Measurements from ENCODE around the gene ADGRG6.
"Not testable (repeated sequence)": the region's sequence is repeated elsewhere in the genome, so short reads cannot be mapped to it uniquely, and the experiment has no call there.

Gene ADGRG6

GRCh38 chr6:142301651-142302391 lies at the start of gene ADGRG6:
Gene ADGRG6, plus strand, starts transcription at chr6:142302007. Its CDS starts 323 bp downstream, at chr6:142302330.
- peak; percentile 62 for DNase-seq (ENCODE audit: low read depth)

- no peak for DNase-seq (ENCODE audit: low read depth)
These were observed 47.3 kb upstream of the ADGRG6 start for GRCh38 chr6:142254513-142254912.

GRCh38 chr6:142255785-142256184 lies 46.0 kb upstream of the ADGRG6 start:
- no peak for DNase-seq (ENCODE audit: low read depth)

GRCh38 chr6:142258305-142258704 lies 43.5 kb upstream of the ADGRG6 start:
- DNase-seq (ENCODE audit: low read depth): no peak

GRCh38 chr6:142258757-142259156 lies 43.0 kb upstream of the ADGRG6 start:
- DNase-seq (ENCODE audit: low read depth): no peak

- DNase-seq (ENCODE audit: low read depth): no peak
These were observed 41.1 kb upstream of the ADGRG6 start for GRCh38 chr6:142260748-142261147.

- peak; percentile 50 for DNase-seq (ENCODE audit: low read depth)
These were observed 39.6 kb upstream of the ADGRG6 start for GRCh38 chr6:142262231-142262630.

- no peak for DNase-seq (ENCODE audit: low read depth)
These were observed 36.3 kb upstream of the ADGRG6 start for GRCh38 chr6:142265476-142265875.

GRCh38 chr6:142266060-142266459 lies 35.7 kb upstream of the ADGRG6 start:
- no peak for DNase-seq (ENCODE audit: low read depth)

- DNase-seq (ENCODE audit: low read depth): peak; percentile 22
These were observed 30.3 kb upstream of the ADGRG6 start for GRCh38 chr6:142271476-142271875.

GRCh38 chr6:142274656-142275055 lies 27.2 kb upstream of the ADGRG6 start:
- DNase-seq (ENCODE audit: low read depth): no peak

- peak; percentile 51 for DNase-seq (ENCODE audit: low read depth)
These were observed 26.4 kb upstream of the ADGRG6 start for GRCh38 chr6:142275236-142276006.

- peak; percentile 54 for DNase-seq (ENCODE audit: low read depth)
These were observed 25.6 kb upstream of the ADGRG6 start for GRCh38 chr6:142276256-142276655.

- peak; percentile 79 for DNase-seq (ENCODE audit: low read depth)
These were observed 22.2 kb upstream of the ADGRG6 start for GRCh38 chr6:142279350-142280180.

GRCh38 chr6:142280265-142280664 lies 21.5 kb upstream of the ADGRG6 start:
- DNase-seq (ENCODE audit: low read depth): no peak

- DNase-seq (ENCODE audit: low read depth): no peak
These were observed 20.9 kb upstream of the ADGRG6 start for GRCh38 chr6:142280927-142281326.

- not testable (repeated sequence) for DNase-seq (ENCODE audit: low read depth)
These were observed 18.7 kb upstream of the ADGRG6 start for GRCh38 chr6:142283138-142283537.

GRCh38 chr6:142284419-142284818 lies 17.4 kb upstream of the ADGRG6 start:
- no peak for DNase-seq (ENCODE audit: low read depth)

- no peak for DNase-seq (ENCODE audit: low read depth)
These were observed 16.3 kb upstream of the ADGRG6 start for GRCh38 chr6:142285235-142286087.

- no peak for DNase-seq (ENCODE audit: low read depth)
These were observed 15.8 kb upstream of the ADGRG6 start for GRCh38 chr6:142286088-142286409.

- no peak for DNase-seq (ENCODE audit: low read depth)
These were observed 12.1 kb upstream of the ADGRG6 start for GRCh38 chr6:142289687-142290086.

- DNase-seq (ENCODE audit: low read depth): no peak
These were observed 11.0 kb upstream of the ADGRG6 start for GRCh38 chr6:142290851-142291250.

All from EH (cell line).